Lower lobe of right lung (tissue), 2 donors: ENCODE data around the gene CLASRP. TPM values are rescaled to one million over a fixed set of nuclear protein-coding genes. Genes with fewer than 3 reads are reported as not detected.

Experiments
- ATAC-seq, 2 donors: fragments of 200-7000 bp; cut with Tn5 transposase; one replicate each; pipeline ENCODE4 v1.9.1; 2020 to 2022; ENCODE audit warnings: mild to moderate bottlenecking in 2 of 2, moderate library complexity in 2 of 2
- DNase-seq: peaks from one replicate; pipeline ENCODE4 v3.0.0-alpha.2; 2020
- H3K27ac ChIP-seq: fragments of 200-600 bp; one replicate; pipeline ENCODE4 v1.8.0; 2022
- H3K27me3 ChIP-seq: fragments of 200-600 bp; one replicate; pipeline ENCODE4 v1.8.0; 2022; ENCODE audit warnings: low read depth
- H3K36me3 ChIP-seq: fragments of 200-600 bp; one replicate; pipeline ENCODE4 v1.8.0; 2022; ENCODE audit warnings: mild to moderate bottlenecking
- H3K4me1 ChIP-seq: fragments of 200-600 bp; one replicate; pipeline ENCODE4 v1.8.0; 2022
- H3K4me3 ChIP-seq: fragments of 200-600 bp; one replicate; pipeline ENCODE4 v1.8.0; 2022; ENCODE audit warnings: mild to moderate bottlenecking
- H3K9me3 ChIP-seq: fragments of 200-600 bp; one replicate; pipeline ENCODE4 v1.8.0; 2022
- CTCF ChIP-seq: fragments of 200-600 bp; IDR thresholded peaks from one replicate; pipeline ENCODE4 v1.8.0; 2022; ENCODE audit warnings: antibody characterized with exemption, mild to moderate bottlenecking
- intact Hi-C: fragments of 100-400 bp; cut with DNase I; formaldehyde crosslinking; loops from one replicate; pipeline ENCODE4 v1.11.0; 2022
- total RNA-seq: library from RNA; stranded (reverse); fragmentation: NEBNext Ultra II Directional; extraction: Animal tissue kit (Norgen Biotek cat#: 25700); gene quantifications from one replicate; pipeline ENCODE4 v1.2.1, GENCODE V29; 2021
- donor health status: DM: no; HTN: yes; CAD: no; lungs with severe emphysema.

CLASRP gene
- total RNA-seq, 1 donor from 2014 or later, result 71.7 TPM

DNA sequence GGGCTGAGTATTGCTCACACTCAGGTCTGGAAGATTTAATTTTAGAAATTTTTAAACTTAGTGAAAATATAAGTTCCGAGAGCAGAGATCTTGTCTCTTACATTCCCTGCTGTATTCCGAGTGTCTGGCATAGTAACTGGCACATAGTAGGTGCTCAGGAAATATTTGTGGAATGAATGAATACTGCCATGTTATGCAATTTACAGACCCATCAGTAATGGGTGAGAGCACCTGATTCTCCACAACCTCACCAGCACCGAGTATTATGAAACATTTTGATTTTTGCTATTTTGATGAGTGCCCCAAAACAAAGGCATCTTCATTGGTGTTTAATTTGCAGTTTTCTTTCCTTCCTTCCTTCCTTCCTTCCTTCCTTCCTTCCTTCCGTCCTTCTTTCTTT, 15.8 kb upstream of the CLASRP start:
- Histone ChIP-seq H3K9me3 (no peaks in the 10 kb centered on the region), H3K36me3 (peaks cover 41% of the 10 kb centered on the region), H3K4me3 (no peak overlapping the region), H3K27ac (no peak overlapping the region), H3K4me1 (no peaks in the 10 kb centered on the region), H3K27me3 (no peaks in the 10 kb centered on the region)
- TF ChIP-seq CTCF, result no peak
- intact Hi-C loops, result no loop called here
- ATAC-seq, result no peak
- no peak for DNase-seq

DNA sequence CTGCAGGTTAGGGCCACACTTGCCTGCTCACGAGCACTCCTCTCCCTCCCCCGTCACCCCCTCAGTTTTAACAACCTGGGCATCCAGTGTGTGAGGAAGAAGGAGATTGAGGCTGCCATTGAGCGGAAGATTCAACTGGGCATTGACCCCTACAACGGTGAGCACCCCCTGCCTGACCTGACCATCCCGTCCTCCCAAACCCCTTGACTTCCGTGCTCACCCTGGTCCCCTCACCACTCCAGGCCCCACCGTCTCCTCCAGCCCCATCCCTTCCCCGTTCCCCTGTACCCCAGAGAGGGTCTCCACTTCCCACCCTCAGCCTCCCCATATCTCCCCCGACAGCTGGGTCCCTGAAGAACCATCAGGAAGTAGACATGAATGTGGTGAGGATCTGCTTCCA, 13.6 kb upstream of the CLASRP start:
- Histone ChIP-seq H3K4me1 (no peaks in the 10 kb centered on the region), H3K36me3 (peaks cover 54% of the 10 kb centered on the region), H3K9me3 (no peaks in the 10 kb centered on the region), H3K27ac (no peak overlapping the region), H3K27me3 (no peaks in the 10 kb centered on the region), H3K4me3 (no peak overlapping the region)
- no peak for DNase-seq
- no peak for TF ChIP-seq CTCF
- ATAC-seq, result peak in 1 of 2 donors; percentile 29
- intact Hi-C loops, result no loop called here

DNA sequence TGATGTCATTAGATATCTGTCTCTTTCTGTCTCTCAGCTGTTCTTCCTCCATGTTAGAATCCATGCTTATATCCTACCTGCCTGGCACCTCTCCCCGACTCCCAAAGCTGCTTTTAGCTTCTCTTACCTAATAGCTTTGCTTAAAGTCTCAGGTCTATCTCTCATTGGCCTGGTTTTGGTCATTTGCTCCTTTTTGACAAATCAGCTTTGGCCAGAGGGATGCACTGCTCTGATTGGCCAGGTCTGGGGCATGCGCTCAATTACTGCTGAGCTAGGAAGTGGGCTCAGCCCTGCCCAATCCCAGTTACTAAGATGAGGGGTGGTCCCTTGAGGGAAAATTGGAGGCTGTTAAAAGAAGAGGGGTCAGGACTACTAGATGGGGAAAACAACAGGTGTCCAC, 11.5 kb upstream of the CLASRP start:
- intact Hi-C loops, result no loop called here
- Histone ChIP-seq H3K27me3 (no peaks in the 10 kb centered on the region), H3K4me1 (no peaks in the 10 kb centered on the region), H3K4me3 (no peak overlapping the region), H3K27ac (no peak overlapping the region), H3K9me3 (no peaks in the 10 kb centered on the region), H3K36me3 (peaks cover 64% of the 10 kb centered on the region)
- TF ChIP-seq CTCF, result no peak
- no peak for DNase-seq
- no peak for ATAC-seq

DNA sequence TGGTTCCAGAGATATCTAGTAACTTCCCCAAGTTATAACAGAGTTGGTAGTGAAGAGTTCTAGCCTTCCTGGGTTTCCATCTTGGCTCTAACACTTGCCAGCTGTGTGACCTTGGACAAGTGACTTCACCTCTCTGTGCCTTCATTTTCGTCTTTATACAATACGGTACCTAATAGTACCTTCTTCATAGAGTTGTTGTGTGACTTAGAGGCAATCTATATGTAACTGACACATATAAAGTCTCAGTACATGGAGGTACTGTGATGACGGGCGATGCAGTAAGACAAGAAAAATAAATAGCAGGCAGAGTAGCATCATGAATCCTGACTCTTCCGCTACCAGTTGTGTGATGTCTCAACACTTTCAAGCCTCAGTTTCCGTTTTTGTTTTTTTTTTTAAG, 8.0 kb upstream of the CLASRP start:
- no peak for TF ChIP-seq CTCF
- Histone ChIP-seq H3K27ac (no peak overlapping the region), H3K9me3 (no peaks in the 10 kb centered on the region), H3K27me3 (no peaks in the 10 kb centered on the region), H3K4me3 (no peak overlapping the region), H3K4me1 (no peaks in the 10 kb centered on the region), H3K36me3 (peaks cover 85% of the 10 kb centered on the region)
- intact Hi-C loops, result no loop called here
- ATAC-seq (no peak), DNase-seq (no peak)

DNA sequence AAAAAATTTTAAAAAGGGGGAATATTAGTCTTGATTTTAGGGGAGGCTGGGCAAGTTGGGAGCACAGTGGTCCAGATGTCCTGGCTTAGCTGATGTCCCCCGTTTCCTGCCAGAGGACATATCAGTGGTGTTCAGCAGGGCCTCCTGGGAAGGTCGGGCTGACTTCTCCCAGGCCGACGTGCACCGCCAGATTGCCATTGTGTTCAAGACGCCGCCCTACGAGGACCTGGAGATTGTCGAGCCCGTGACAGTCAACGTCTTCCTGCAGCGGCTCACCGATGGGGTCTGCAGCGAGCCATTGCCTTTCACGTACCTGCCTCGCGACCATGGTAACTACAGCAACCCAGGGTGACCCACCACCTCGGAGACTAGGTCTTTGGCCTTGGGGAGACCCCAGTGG, 6.4 kb upstream of the CLASRP start:
- H3K9me3 ChIP-seq, result no peaks in the 10 kb centered on the region
- H3K27me3 ChIP-seq, result no peaks in the 10 kb centered on the region
- ATAC-seq, result no peak
- no peak overlapping the region for H3K27ac ChIP-seq
- intact Hi-C loops, result no loop called here
- H3K4me3 ChIP-seq, result no peak overlapping the region
- H3K4me1 ChIP-seq, result no peaks in the 10 kb centered on the region
- H3K36me3 ChIP-seq, result peaks cover 81% of the 10 kb centered on the region
- DNase-seq, result no peak
- no peak for TF ChIP-seq CTCF

GRCh38 chr19:45035755-45036154, 3.1 kb upstream of the CLASRP start:
- no peak for TF ChIP-seq CTCF
- intact Hi-C loops, result no loop called here

More at GRCh38 chr19:45035755-45036154, 3.1 kb upstream of the CLASRP start:
- Histone ChIP-seq H3K4me1 (peaks cover 21% of the 10 kb centered on the region), H3K4me3 (no peak overlapping the region), H3K9me3 (no peaks in the 10 kb centered on the region), H3K27me3 (no peaks in the 10 kb centered on the region), H3K36me3 (peaks cover 63% of the 10 kb centered on the region), H3K27ac (no peak overlapping the region)
- DNase-seq (no peak), ATAC-seq (no peak)
